ENCODE results near the gene TRIM58.

DNA sequence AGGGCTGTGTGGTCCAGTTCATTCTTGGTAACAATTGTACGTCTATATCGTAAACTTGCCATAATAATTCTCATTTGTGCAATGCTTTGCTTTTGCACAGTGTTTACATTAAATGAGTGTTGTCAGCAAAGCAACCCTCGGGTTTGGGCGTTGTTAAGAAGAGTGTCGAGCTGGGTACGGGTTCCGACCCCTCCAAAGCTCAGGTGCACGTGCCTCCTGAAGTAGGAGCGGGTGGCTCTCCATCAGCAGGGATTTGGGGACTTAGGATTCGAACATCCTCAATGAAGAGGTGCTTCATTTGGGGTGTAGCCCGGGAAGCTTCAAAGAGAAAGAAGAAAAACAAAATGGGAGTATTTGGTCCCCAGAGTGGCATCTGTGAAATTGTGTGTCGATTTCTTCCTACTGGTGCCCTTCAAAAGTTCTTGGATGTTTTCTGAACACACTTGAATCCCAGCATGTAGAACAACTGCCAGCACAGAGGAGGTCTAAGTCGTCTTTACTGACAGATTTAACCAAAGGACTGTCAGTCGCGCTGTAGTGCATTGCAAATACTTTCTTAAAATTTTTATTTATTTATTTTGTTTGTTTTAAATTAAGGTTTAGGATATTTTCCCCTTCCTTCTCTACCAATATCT is 1.1 kb downstream of the TRIM58 start:
- TF ChIP-seq, protein P1, sequence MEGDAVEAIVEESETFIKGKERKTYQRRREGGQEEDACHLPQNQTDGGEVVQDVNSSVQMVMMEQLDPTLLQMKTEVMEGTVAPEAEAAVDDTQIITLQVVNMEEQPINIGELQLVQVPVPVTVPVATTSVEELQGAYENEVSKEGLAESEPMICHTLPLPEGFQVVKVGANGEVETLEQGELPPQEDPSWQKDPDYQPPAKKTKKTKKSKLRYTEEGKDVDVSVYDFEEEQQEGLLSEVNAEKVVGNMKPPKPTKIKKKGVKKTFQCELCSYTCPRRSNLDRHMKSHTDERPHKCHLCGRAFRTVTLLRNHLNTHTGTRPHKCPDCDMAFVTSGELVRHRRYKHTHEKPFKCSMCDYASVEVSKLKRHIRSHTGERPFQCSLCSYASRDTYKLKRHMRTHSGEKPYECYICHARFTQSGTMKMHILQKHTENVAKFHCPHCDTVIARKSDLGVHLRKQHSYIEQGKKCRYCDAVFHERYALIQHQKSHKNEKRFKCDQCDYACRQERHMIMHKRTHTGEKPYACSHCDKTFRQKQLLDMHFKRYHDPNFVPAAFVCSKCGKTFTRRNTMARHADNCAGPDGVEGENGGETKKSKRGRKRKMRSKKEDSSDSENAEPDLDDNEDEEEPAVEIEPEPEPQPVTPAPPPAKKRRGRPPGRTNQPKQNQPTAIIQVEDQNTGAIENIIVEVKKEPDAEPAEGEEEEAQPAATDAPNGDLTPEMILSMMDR (conservative IDR thresholded peaks at IDR 0.05 in 1 of 2, IDR thresholded peaks at IDR 0.05 in 1 of 2; ENCODE audit: low read depth in 1 of 2, low read length in 2 of 2): no peak
- TF ChIP-seq EZH2 (IDR thresholded peaks at IDR 0.05; ENCODE audit: low read length, missing control alignments): no peak
